ENCODE data around the gene VKORC1. TPM values are rescaled to one million over a fixed set of nuclear protein-coding genes. Genes with fewer than 3 reads are reported as not detected.

VKORC1 gene
- total RNA-seq, 1 experiment from 2014 or later, result 105 TPM

- CTCF ChIA-PET, result no interaction called here
Measured at GRCh38 chr16:31120129-31120528, 25.5 kb upstream of the VKORC1 start.

GRCh38 chr16:31118223-31119155 lies 23.9 kb upstream of the VKORC1 start:
- CTCF ChIA-PET, result interaction anchor here (1.4 kb wide), 1 partner anchor 24 kb away, joined by 26 read pairs; no protein-coding TSS in a partner anchor
- no peaks in the 10 kb centered on the region for H3K9me3 ChIP-seq (ENCODE audit: low read length)
- peak overlapping the region; percentile 97 for H3K4me2 ChIP-seq (ENCODE audit: low read length)
- intact Hi-C loops (cut with micrococcal nuclease), result no loop called here
- peak overlapping the region; percentile 92 for H3K4me3 ChIP-seq (ENCODE audit: low read length)
- no peak for TF ChIP-seq CTCF (conservative IDR thresholded peaks at IDR 0.05; ENCODE audit: low read depth, low read length)
- H3K27ac ChIP-seq (ENCODE audit: low read length), result peak overlapping the region; percentile 74
- peaks cover 22% of the 10 kb centered on the region for H3K79me2 ChIP-seq (ENCODE audit: low read length)
- no peaks in the 10 kb centered on the region for H3K9me2 ChIP-seq (replicated peaks; ENCODE audit: low read length)
- POLR2A ChIA-PET (ENCODE audit: unreplicated experiment), result interaction anchor here (0.6 to 1.4 kb wide), 5 partner anchors 10 to 23 kb away, joined by 3 to 11 read pairs (median 3); partner anchors contain the start of gene PRSS8
- peaks cover 7% of the 10 kb centered on the region for H3K36me3 ChIP-seq (ENCODE audit: low read depth, low read length)
- ATAC-seq (no peak), DNase-seq (peak; percentile 40)
- H2AFZ ChIP-seq (ENCODE audit: low read length), result no peak overlapping the region
- peaks cover 14% of the 10 kb centered on the region for H3K4me1 ChIP-seq (ENCODE audit: insufficient read depth, low read length)
- H3K9ac ChIP-seq (ENCODE audit: low read length), result peak overlapping the region; percentile 81
- H3F3A ChIP-seq (ENCODE audit: low read length, unreplicated experiment), result no peaks in the 10 kb centered on the region
- no peaks in the 10 kb centered on the region for H3K27me3 ChIP-seq (ENCODE audit: low read length)
- H4K20me1 ChIP-seq (ENCODE audit: low read length), result no peaks in the 10 kb centered on the region; the same call in 1 of the 2 replicates
- TSS peak; percentile 39 for BruUV-seq (replicated peaks)

More at GRCh38 chr16:31120129-31120528, 25.5 kb upstream of the VKORC1 start:
- H3K79me2 ChIP-seq (ENCODE audit: low read length), result peaks cover 22% of the 10 kb centered on the region
- H4K20me1 ChIP-seq (ENCODE audit: low read length), result no peaks in the 10 kb centered on the region; the same call in 1 of the 2 replicates
- H3K9ac ChIP-seq (ENCODE audit: low read length), result no peak overlapping the region
- H3K9me2 ChIP-seq (replicated peaks; ENCODE audit: low read length), result no peaks in the 10 kb centered on the region
- POLR2A ChIA-PET (ENCODE audit: unreplicated experiment), result no interaction called here
- no peak overlapping the region for H3K4me3 ChIP-seq (ENCODE audit: low read length)
- H3K4me1 ChIP-seq (ENCODE audit: insufficient read depth, low read length), result peaks cover 9% of the 10 kb centered on the region; the same call in 1 of the 2 replicates
- peaks cover 7% of the 10 kb centered on the region for H3K36me3 ChIP-seq (ENCODE audit: low read depth, low read length)
- no peak for ATAC-seq
- H3K27me3 ChIP-seq (ENCODE audit: low read length), result no peaks in the 10 kb centered on the region
- no peak overlapping the region for H3K4me2 ChIP-seq (ENCODE audit: low read length)
- TF ChIP-seq EZH2phosphoT487 (IDR thresholded peaks at IDR 0.05; ENCODE audit: borderline replicate concordance, low read length), result no peak
- TF ChIP-seq CTCF (conservative IDR thresholded peaks at IDR 0.05; ENCODE audit: low read depth, low read length), result no peak
- TF ChIP-seq EZH2 (IDR thresholded peaks at IDR 0.05; ENCODE audit: low read length, unreplicated experiment), result no peak
- no peak overlapping the region for H3K27ac ChIP-seq (ENCODE audit: low read length)
- no peaks in the 10 kb centered on the region for H3F3A ChIP-seq (ENCODE audit: low read length, unreplicated experiment)
- no peak overlapping the region for H2AFZ ChIP-seq (ENCODE audit: low read length)
- H3K9me3 ChIP-seq (ENCODE audit: low read length), result no peaks in the 10 kb centered on the region
- intact Hi-C loops (cut with micrococcal nuclease), result no loop called here
- no TSS peak for BruUV-seq (replicated peaks)
- DNase-seq, result no peak

All from PC-3 (cell line).